B cell (primary cell): ENCODE results near the gene ZNF330. TPM values are rescaled to one million over a fixed set of nuclear protein-coding genes. Genes with fewer than 3 reads are reported as not detected.

ENCODE experiments used
- ATAC-seq: fragments of 200-7000 bp; cut with Tn5 transposase; one replicate; pipeline ENCODE4 v1.10.0; 2021; ENCODE audit warnings: low read depth, mild to moderate bottlenecking, moderate number of reproducible peaks, moderate library complexity
- CTCF ChIA-PET: fragments of 350-600 bp; sonication (Branson Sonifier 250); formaldehyde crosslinking; loops from one replicate; lab custom pipeline; 2021; ENCODE audit warnings: antibody characterized with exemption, inconsistent platforms; lab: Charles Lee
- POLR2A ChIA-PET: fragments of 350-600 bp; sonication (Branson Sonifier 250); formaldehyde crosslinking; loops from one replicate; lab custom pipeline; 2021; ENCODE audit warnings: antibody characterized with exemption; lab: Charles Lee
- DNase-seq: peaks from one replicate; pipeline ENCODE4 v3.0.0; 2013
- H2AFZ ChIP-seq: 2 replicates; pipeline ENCODE4 v1.6.1; 2012; ENCODE audit warnings: mild to moderate bottlenecking, low read depth, low read length; ENCODE audit not compliant: insufficient read depth, poor library complexity, severe bottlenecking
- H3K27ac ChIP-seq, 2 donors: 1 replicate in 1 of 2; 2 replicates in 1 of 2; pipeline ENCODE4 v1.5.1; 2012 to 2013; ENCODE audit warnings: low read length in 2 of 2, mild to moderate bottlenecking in 2 of 2, moderate library complexity in 1 of 2
- H3K27me3 ChIP-seq, 4 experiments: fragments of 200-600 bp in 1 of 4; sonication (generic) in 1 of 4; replicated peaks in 1 of 4; 1 replicate in 2 of 4; 2 replicates in 2 of 4; pipeline versions ENCODE4 v1.6.1 to v1.7.0; 2013 to 2016; ENCODE audit warnings: low read length in 3 of 4, mild to moderate bottlenecking in 2 of 4, mixed read lengths in 1 of 4, moderate library complexity in 1 of 4; ENCODE audit not compliant: insufficient read depth in 4 of 4, control insufficient read depth in 3 of 4; ENCODE audit errors: control extremely low read depth in 1 of 4
- H3K36me3 ChIP-seq, 2 experiments: replicated peaks in 1 of 2; 1 replicate in 1 of 2; 2 replicates in 1 of 2; pipeline versions ENCODE4 v1.6.1 to v1.7.1; 2013; ENCODE audit warnings: low read length in 1 of 2; ENCODE audit not compliant: insufficient read depth in 2 of 2, control insufficient read depth in 1 of 2; ENCODE audit errors: control extremely low read depth in 1 of 2, extremely low read depth in 1 of 2
- H3K4me1 ChIP-seq, 2 donors: fragments of 200-600 bp in 1 of 2; sonication (generic) in 1 of 2; 1 replicate in 1 of 2; 2 replicates in 1 of 2; pipeline versions ENCODE4 v1.5.1 to v1.6.1; 2013 to 2017; ENCODE audit warnings: low read length in 2 of 2; ENCODE audit not compliant: control insufficient read depth in 2 of 2, insufficient read depth in 2 of 2
- H3K4me2 ChIP-seq: replicated peaks from 2 replicates; pipeline ENCODE3; 2012; ENCODE audit warnings: mild to moderate bottlenecking, low read depth, low read length; ENCODE audit not compliant: poor library complexity, severe bottlenecking
- H3K4me3 ChIP-seq, 5 experiments: fragments of 200-600 bp in 1 of 5; sonication (generic) in 1 of 5; 1 replicate in 3 of 5; 2 replicates in 2 of 5; pipeline versions ENCODE4 v1.5.1 to v1.7.0; 2011 to 2016; ENCODE audit warnings: low read length in 4 of 5, mild to moderate bottlenecking in 4 of 5, low read depth in 2 of 5, control low read depth in 1 of 5, moderate library complexity in 1 of 5; ENCODE audit not compliant: insufficient read depth in 1 of 5; ENCODE audit errors: control extremely low read depth in 1 of 5, extremely low read depth in 1 of 5
- H3K79me2 ChIP-seq: fragments of 200-600 bp; sonication (generic); one replicate; pipeline ENCODE4 v1.6.0; 2016; ENCODE audit warnings: low read length; ENCODE audit not compliant: control insufficient read depth, insufficient read depth
- H3K9ac ChIP-seq: fragments of 200-600 bp; sonication (generic); 2 replicates; pipeline ENCODE4 v1.6.1; 2017; ENCODE audit warnings: mild to moderate bottlenecking, low read length, moderate library complexity
- H3K9me3 ChIP-seq, 3 donors: one replicate each; pipeline versions ENCODE4 v1.6.1 to v1.7.1; 2013; ENCODE audit warnings: low read length in 2 of 3; ENCODE audit not compliant: control insufficient read depth in 2 of 3, insufficient read depth in 1 of 3; ENCODE audit errors: control extremely low read depth in 1 of 3
- H4K20me1 ChIP-seq: 2 replicates; pipeline ENCODE4 v1.6.0; 2012; ENCODE audit warnings: mild to moderate bottlenecking, low read length; ENCODE audit not compliant: insufficient read depth, control insufficient read depth, poor library complexity, severe bottlenecking
- H3K27ac Mint-ChIP-seq: one replicate; pipeline ENCODE4 v1.8.0; 2021; ENCODE audit warnings: mixed read lengths
- H3K27me3 Mint-ChIP-seq: one replicate; pipeline ENCODE4 v1.8.0; 2021; ENCODE audit warnings: mixed read lengths
- H3K4me1 Mint-ChIP-seq: one replicate; pipeline ENCODE4 v1.8.0; 2021; ENCODE audit warnings: mixed read lengths
- H3K4me3 Mint-ChIP-seq: one replicate; pipeline ENCODE4 v1.8.0; 2021; ENCODE audit warnings: mixed read lengths
- H3K9me3 Mint-ChIP-seq: one replicate; pipeline ENCODE4 v1.8.0; 2022; ENCODE audit warnings: mixed read lengths; ENCODE audit not compliant: insufficient read depth
- EZH2 ChIP-seq: IDR thresholded peaks from 2 replicates; pipeline ENCODE4 v1.6.1; 2012; ENCODE audit warnings: borderline replicate concordance, low read depth, mild to moderate bottlenecking, moderate library complexity, low read length; ENCODE audit not compliant: insufficient read depth, poor library complexity, severe bottlenecking
- whole genome bisulfite sequencing: methylation state at CpG from one replicate; pipeline ENCODE4 v1.1.5; 2013; ENCODE audit warnings: missing lambda C conversion rate; ENCODE audit not compliant: insufficient coverage; 5-methylcytosine and 5-hydroxymethylcytosine counted together
- intact Hi-C: fragments of 100-400 bp; cut with micrococcal nuclease; formaldehyde crosslinking; loops from one replicate; pipeline ENCODE4 v1.10.0; 2022
- polyA plus RNA-seq: library from polyadenylated mRNA; depleted of rRNA; stranded (reverse); fragments of >200 nt; gene quantifications from 2 replicates; pipeline ENCODE4 v1.2.3, GENCODE V29; 2012
- total RNA-seq, 2 donors: library from RNA; stranded (reverse); fragments of 120-200 nt in 1 of 2; gene quantifications; 1 replicate in 1 of 2; 2 replicates in 1 of 2; pipeline versions ENCODE4 v1.2.3 to v1.2.4, GENCODE V29; 2013 to 2022
- TF ChIP-seq, protein P1 (sequence below): fragments of 200-600 bp; IDR thresholded peaks from one replicate; pipeline ENCODE4 v1.8.0; 2022; ENCODE audit warnings: antibody characterized with exemption, mild to moderate bottlenecking

The ZNF330 gene
- total and polyA plus RNA-seq, 2 donors (not counting 1 experiment from before 2014, with no cell fraction given): 16.5 to 29.4 TPM

DNA sequence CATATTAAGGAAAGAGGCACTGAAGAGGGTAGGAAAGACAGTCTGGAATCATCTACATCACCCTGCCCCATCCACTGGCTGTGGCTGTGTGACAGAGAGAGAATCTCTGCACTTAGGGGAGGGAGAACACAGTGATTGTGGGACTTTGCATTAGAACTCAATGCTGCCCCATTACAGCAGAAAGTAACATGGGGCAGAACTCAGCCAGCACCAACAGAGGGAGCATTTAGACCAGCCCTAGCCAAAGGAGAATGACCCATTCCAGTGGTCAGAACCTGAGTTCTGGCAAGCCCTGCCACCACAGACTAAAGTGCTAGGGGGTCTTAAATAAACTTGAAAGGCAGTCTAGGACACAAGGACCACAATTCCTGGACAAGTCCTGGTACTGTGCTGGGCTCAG is 37.9 kb downstream of the ZNF330 start:
- Histone ChIP-seq H3K4me3 (no peak overlapping the region), H3K9ac (no peak overlapping the region), H4K20me1 (no peaks in the 10 kb centered on the region), H3K27ac (no peak overlapping the region), H3K4me1 (no peaks in the 10 kb centered on the region), H3K4me2 (no peak overlapping the region), H2AFZ (no peak overlapping the region), H3K9me3 (peaks cover 0 to 7% (median 0%) of the 10 kb centered on the region in 3 donors), H3K36me3 (no peaks in the 10 kb centered on the region), H3K27me3 (peaks cover 0 to 3% (median 0%) of the 10 kb centered on the region in 4 experiments), H3K79me2 (no peaks in the 10 kb centered on the region)
- DNase-seq: no peak
- Mint-ChIP-seq H3K4me3 (no peak overlapping the region), H3K27ac (no peak overlapping the region), H3K9me3 (no peaks in the 10 kb centered on the region), H3K27me3 (peaks cover 37% of the 10 kb centered on the region), H3K4me1 (no peaks in the 10 kb centered on the region)
- no peak for TF ChIP-seq EZH2
- TF ChIP-seq, protein P1, sequence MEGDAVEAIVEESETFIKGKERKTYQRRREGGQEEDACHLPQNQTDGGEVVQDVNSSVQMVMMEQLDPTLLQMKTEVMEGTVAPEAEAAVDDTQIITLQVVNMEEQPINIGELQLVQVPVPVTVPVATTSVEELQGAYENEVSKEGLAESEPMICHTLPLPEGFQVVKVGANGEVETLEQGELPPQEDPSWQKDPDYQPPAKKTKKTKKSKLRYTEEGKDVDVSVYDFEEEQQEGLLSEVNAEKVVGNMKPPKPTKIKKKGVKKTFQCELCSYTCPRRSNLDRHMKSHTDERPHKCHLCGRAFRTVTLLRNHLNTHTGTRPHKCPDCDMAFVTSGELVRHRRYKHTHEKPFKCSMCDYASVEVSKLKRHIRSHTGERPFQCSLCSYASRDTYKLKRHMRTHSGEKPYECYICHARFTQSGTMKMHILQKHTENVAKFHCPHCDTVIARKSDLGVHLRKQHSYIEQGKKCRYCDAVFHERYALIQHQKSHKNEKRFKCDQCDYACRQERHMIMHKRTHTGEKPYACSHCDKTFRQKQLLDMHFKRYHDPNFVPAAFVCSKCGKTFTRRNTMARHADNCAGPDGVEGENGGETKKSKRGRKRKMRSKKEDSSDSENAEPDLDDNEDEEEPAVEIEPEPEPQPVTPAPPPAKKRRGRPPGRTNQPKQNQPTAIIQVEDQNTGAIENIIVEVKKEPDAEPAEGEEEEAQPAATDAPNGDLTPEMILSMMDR: no peak
- POLR2A ChIA-PET: no interaction called here
- no peak for ATAC-seq
- intact Hi-C loops: no loop called here
- CTCF ChIA-PET: no interaction called here

DNA sequence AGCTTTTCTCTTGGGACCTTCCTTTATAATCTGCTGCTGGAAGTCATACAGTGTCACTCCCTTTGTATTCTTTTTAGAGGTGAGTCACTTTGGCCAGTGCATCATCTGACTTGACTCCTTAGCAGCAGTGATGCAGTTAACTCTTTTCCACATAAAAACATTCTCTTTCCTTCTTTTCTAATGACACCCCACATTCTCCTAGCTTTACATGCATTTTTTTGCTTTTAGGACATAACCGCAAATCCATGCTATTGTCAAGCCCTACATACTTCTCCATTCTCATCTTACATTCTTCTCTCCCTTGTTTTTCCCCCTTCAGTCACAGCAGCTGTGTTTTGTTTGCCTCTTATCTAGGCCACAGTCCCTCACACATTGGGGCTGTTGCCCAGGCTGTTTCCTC is 55.1 kb downstream of the ZNF330 start:
- ATAC-seq (no peak), DNase-seq (no peak)
- Mint-ChIP-seq H3K27me3 (peaks cover 6% of the 10 kb centered on the region), H3K4me1 (no peaks in the 10 kb centered on the region), H3K9me3 (no peaks in the 10 kb centered on the region), H3K27ac (no peak overlapping the region), H3K4me3 (no peak overlapping the region)
- no peak for TF ChIP-seq EZH2
- TF ChIP-seq, protein P1: no peak
- ChIA-PET POLR2A (no interaction called here), CTCF (no interaction called here)
- intact Hi-C loops: no loop called here
- H3K4me3 ChIP-seq: no peak overlapping the region
- H3K4me2 ChIP-seq: no peak overlapping the region
- peaks cover 0 to 2% (median 0%) of the 10 kb centered on the region in 4 experiments for H3K27me3 ChIP-seq
- H3K36me3 ChIP-seq: no peaks in the 10 kb centered on the region
- WGBS: 38% methylated on average over 1 of the region's 1 CpG
- H4K20me1 ChIP-seq: no peaks in the 10 kb centered on the region
- H3K27ac ChIP-seq: no peak overlapping the region
- no peak overlapping the region for H3K9ac ChIP-seq
- no peaks in the 10 kb centered on the region for H3K79me2 ChIP-seq
- no peaks in the 10 kb centered on the region for H3K4me1 ChIP-seq
- H3K9me3 ChIP-seq: no peaks in the 10 kb centered on the region
- no peak overlapping the region for H2AFZ ChIP-seq
